GM19452 (cell line): Measurements from ENCODE around the gene LYSET.
"Not testable (repeated sequence)": the region's sequence is repeated elsewhere in the genome, so short reads cannot be mapped to it uniquely, and the experiment has no call there.

Experiments
- ATAC-seq: cut with Tn5 transposase; IDR thresholded peaks from one replicate; pipeline ENCODE4 v1.9.1; 2021; ENCODE audit not compliant: unreplicated experiment

LYSET gene, protein sequence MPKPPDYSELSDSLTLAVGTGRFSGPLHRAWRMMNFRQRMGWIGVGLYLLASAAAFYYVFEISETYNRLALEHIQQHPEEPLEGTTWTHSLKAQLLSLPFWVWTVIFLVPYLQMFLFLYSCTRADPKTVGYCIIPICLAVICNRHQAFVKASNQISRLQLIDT

GRCh38 chr14:93184391-93185348, at the start of gene LYSET, which contains the start of gene MOAP1:
LYSET (plus strand) TSS chr14:93185317; CDS start chr14:93185406, 89 bp downstream.
MOAP1 (minus strand) TSS chr14:93184897; CDS start chr14:93184242, 655 bp downstream.
- peak; percentile 88 for ATAC-seq

GRCh38 chr14:93135399-93135798, 49.7 kb upstream of the LYSET start:
- ATAC-seq, result no peak

DNA sequence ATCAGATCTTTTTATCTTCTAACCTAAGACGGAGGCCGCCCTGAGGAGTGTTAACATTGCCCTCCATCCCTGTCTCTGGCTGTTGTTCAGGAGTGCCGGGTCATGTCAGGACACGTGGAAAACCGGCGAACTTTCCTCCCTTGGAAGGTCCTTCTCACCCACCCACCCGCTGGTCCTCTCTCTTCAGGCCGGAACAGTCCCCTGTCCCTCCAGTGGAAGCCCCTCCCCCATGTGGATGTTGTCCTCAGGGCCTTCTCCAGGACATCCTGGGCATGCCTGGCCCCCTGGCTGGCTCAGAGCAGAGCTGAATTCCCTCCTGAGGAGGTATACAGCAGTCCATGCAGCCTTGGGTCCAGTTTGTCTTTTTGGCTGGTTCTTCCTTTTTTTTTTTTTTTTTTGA, 49.1 kb upstream of the LYSET start:
- no peak for ATAC-seq

DNA sequence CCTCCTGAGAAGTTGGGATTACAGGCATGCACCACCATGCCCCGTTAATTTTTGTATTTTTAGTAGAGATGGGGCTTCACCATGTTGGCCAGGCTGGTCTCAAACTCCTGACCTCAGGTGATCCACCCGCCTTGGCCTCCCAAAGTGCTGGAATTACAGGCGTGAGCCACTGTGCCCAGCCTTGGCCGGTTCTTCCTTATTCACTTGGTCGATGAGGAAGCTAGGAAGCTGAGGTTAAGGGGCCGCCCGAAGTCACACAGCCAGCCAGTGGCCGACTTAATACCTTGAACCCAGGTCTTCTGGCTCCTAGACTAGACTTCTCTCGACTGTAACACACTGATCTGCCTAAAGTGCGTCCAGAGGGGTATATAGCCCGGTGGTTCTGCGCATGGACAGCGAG, 48.6 kb upstream of the LYSET start:
- ATAC-seq, result not testable (repeated sequence)

- ATAC-seq, result no peak
Measured at GRCh38 chr14:93137864-93138263, 47.3 kb upstream of the LYSET start.

DNA sequence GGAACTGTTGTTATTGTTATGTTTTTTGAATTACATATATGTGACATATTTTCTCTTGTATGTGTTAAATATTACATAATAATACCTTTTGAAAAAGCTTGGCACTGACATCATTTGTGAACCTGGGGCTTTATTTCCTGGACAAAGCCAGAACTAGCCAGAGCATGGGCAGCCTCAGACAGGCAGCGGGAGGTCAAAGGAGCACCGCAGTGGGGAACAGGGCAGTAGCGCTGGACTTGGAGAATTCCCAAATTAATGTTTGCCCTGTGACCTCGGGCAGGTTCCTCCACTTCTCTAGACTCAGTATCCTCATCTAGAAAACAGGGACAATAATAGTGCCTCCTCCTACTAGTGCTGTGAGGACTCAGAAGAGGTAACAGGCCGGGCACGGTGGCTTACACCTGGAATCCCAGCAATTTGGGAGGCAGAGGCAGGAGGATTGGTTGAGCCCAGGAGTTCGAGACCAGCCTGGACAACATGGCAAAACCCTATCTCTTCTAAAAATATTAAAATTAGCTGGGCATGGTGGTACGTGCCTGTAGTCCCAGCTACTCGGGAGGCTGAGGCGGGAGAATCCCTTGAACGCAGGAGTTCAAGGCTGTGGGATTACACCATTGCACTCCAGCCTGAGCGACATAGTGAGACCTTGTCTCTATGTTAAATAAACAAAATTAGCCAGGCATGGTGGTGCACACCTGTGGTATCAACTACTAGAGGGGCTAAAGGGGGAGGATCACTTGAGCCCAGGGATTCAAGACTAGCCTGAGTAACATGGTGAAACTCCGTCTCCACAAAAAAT, 42.1 kb upstream of the LYSET start:
- no peak for ATAC-seq

- ATAC-seq, result no peak
Measured at GRCh38 chr14:93146119-93146518, 39.0 kb upstream of the LYSET start.

DNA sequence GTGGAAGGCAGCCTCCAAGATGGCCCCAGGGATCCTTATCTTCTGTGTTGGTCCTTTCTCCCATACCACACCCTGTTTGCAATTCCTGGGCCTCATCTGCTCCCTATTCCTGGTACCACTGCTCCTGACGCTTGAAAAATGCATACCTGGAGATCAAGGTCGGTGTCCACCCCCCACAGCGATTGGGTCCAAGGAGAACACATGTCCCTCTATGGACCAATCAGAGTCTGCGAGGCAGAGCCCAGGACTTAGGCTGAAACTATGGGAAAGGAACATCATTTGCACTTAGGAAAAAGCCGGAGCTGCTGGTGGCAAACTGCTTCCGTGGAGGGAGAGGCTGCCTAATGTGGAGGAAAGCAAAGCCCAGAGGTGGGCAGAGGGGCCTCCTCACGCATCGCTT, 36.1 kb upstream of the LYSET start:
- ATAC-seq, result no peak

GRCh38 chr14:93150227-93151208, 34.6 kb upstream of the LYSET start:
- ATAC-seq, result no peak

- no peak for ATAC-seq
Measured at GRCh38 chr14:93153121-93153520, 32.0 kb upstream of the LYSET start.

DNA sequence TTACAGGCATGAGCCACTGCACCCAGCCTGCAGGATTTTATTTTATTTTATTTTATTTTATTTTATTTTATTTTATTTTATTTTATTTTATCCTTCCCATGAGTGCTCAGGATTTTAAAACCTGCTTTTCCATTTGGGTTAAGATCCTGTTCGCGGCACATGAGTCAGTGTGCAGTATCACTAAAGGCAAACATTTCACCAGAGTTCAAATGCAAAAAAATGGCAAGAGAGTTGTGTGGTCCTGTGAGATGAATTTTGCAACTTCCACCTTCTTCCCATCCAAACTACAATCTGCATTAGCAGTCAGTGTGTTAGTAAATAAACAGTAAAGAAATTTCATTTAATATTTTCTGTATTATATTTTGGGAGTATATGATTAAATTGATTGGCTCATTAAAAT, 29.4 kb upstream of the LYSET start:
- ATAC-seq, result no peak

- no peak for ATAC-seq
Measured at GRCh38 chr14:93156693-93157369, 28.3 kb upstream of the LYSET start.

- not testable (repeated sequence) for ATAC-seq
Measured at GRCh38 chr14:93158349-93158748, 26.8 kb upstream of the LYSET start.

- not testable (repeated sequence) for ATAC-seq
Measured at GRCh38 chr14:93159625-93160352, 25.3 kb upstream of the LYSET start.

DNA sequence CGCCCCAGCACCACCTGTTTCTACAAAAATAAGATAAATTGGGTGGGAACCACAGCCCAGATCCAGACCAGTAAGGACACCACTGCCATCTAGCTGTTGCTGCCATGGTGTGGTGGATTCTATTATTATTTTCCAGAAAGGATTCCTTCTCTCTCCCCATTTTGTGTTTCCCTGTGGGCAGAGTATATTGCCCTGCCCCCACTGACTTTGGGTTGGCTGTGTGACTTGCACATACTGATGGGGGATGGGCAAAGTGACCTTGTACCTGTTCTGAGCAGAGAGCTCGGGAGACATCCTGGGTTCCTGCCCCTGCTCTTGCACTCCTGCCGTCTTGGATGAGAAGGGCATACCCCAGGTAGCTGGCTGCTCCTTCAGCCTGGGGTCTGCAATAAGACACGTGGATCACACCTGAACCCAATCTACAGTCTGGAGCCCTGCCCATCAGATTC, 24.7 kb upstream of the LYSET start:
- ATAC-seq, result no peak

- ATAC-seq, result no peak
Measured at GRCh38 chr14:93161411-93161940, 23.6 kb upstream of the LYSET start.

DNA sequence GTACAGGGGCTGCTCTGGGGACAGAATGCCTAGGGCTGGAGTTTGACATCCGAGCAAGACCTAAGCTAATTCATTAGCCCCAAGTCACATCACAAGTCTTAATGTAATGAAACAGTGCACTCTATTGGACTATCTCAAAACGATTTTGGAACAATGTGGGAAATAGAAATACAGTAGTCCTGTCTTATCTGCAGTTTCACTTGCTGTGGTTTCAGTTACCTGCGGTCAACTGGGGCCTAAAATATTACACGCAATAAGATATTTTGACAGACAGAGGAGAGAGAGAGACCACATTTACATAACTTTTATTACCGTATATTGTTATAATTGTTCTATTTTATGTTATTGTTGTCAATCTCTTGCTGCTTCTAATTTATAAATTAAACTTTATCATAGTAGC, 21.6 kb upstream of the LYSET start:
- no peak for ATAC-seq
